A549 (cell line): Measurements from ENCODE around the gene ABCA1. TPM values are rescaled to one million over a fixed set of nuclear protein-coding genes. Genes with fewer than 3 reads are reported as not detected.
"Not testable (repeated sequence)": the region's sequence is repeated elsewhere in the genome, so short reads cannot be mapped to it uniquely, and the experiment has no call there.

Experiments used
- ATAC-seq, 2 experiments: fragments of 200-7000 bp in 1 of 2; fragments of >200 bp in 1 of 2; cut with Nextera tagmentation in 1 of 2; cut with Tn5 transposase in 1 of 2; 3 replicates each; pipeline versions ENCODE4 v1.8.0 to v1.9.1; 2018 to 2020; ENCODE audit warnings: mild to moderate bottlenecking in 1 of 2, moderate library complexity in 1 of 2
- CTCF ChIA-PET: fragments of 300-600 bp; sonication (Branson Sonifier 250); formaldehyde crosslinking; extraction: SDS; loops from one replicate; lab custom pipeline; 2021; ENCODE audit warnings: antibody characterized with exemption, inconsistent platforms; lab: Yijun Ruan, JAX
- POLR2A ChIA-PET: fragments of 350-600 bp; formaldehyde crosslinking; extraction: SDS; loops from one replicate; lab custom pipeline; 2021; ENCODE audit warnings: antibody characterized with exemption, inconsistent platforms; lab: Yijun Ruan, JAX
- DNase-seq, 2 experiments: peaks; one replicate each; pipeline versions ENCODE4 v3.0.0 to v3.0.0-alpha.2; 2011 to 2016; ENCODE audit warnings: low read depth in 1 of 2, low spot score in 1 of 2
- FAIRE-seq: peaks from 2 replicates; lab custom pipeline; 2011; peaks lifted over from hg19 to GRCh38; lab: Jason Lieb, UNC
- H3K27ac ChIP-seq, 2 experiments: fragments of >200 bp; sonication (Bioruptor Twin); formaldehyde crosslinking; 3 replicates each; pipeline ENCODE4 v1.5.1; 2016 to 2017
- H3K4me1 ChIP-seq: fragments of >200 bp; sonication (Bioruptor Twin); formaldehyde crosslinking; 3 replicates; pipeline ENCODE4 v1.6.1; 2016
- H3K4me2 ChIP-seq: fragments of >200 bp; sonication (Bioruptor Twin); formaldehyde crosslinking; 3 replicates; pipeline ENCODE4 v1.6.1; 2016
- H3K4me3 ChIP-seq: fragments of >200 bp; sonication (Bioruptor Twin); formaldehyde crosslinking; 3 replicates; pipeline ENCODE4 v1.5.1; 2016
- H3K9me3 ChIP-seq: fragments of >200 bp; sonication (Bioruptor Twin); formaldehyde crosslinking; 3 replicates; pipeline ENCODE4 v1.6.1; 2016
- BHLHE40 ChIP-seq: IDR thresholded peaks from 2 replicates; pipeline ENCODE4 v1.6.1; 2012; ENCODE audit warnings: low read depth, low read length, inconsistent platforms
- CHD2 ChIP-seq: fragments of 150-350 bp; IDR thresholded peaks from 2 replicates; pipeline ENCODE4 v1.6.1; 2014; ENCODE audit warnings: low read length; ENCODE audit not compliant: partially characterized antibody
- EHMT2 ChIP-seq: fragments of 200-600 bp; sonication (generic); IDR thresholded peaks from 2 replicates; pipeline ENCODE4 v1.6.1; 2016; ENCODE audit warnings: antibody characterized with exemption, low read depth, mild to moderate bottlenecking, moderate library complexity
- ESRRA ChIP-seq: fragments of 150-350 bp; IDR thresholded peaks from 2 replicates; pipeline ENCODE4 v1.6.1; 2014; ENCODE audit warnings: mild to moderate bottlenecking, low read length, borderline replicate concordance
- FOSB ChIP-seq: fragments of 250-450 bp; sonication (Bioruptor Pico); IDR thresholded peaks from 2 replicates; pipeline ENCODE4 v1.5.0; 2020; ENCODE audit warnings: mild to moderate bottlenecking, moderate library complexity
- HEYL ChIP-seq: fragments of 250-450 bp; sonication (Bioruptor Pico); IDR thresholded peaks from 2 replicates; pipeline ENCODE4 v1.8.0; 2021; ENCODE audit warnings: mild to moderate bottlenecking, moderate library complexity
- HOXA7 ChIP-seq: fragments of 250-450 bp; sonication (Bioruptor Pico); IDR thresholded peaks from 2 replicates; pipeline ENCODE4 v1.5.0; 2020; ENCODE audit warnings: mild to moderate bottlenecking, moderate library complexity
- KDM1A ChIP-seq: fragments of 200-600 bp; sonication (generic); IDR thresholded peaks from 2 replicates; pipeline ENCODE4 v1.6.1; 2016; ENCODE audit warnings: low read depth, mild to moderate bottlenecking
- MAFK ChIP-seq: fragments of 450-650 bp; IDR thresholded peaks from 2 replicates; pipeline ENCODE4 v1.6.1; 2014; ENCODE audit not compliant: partially characterized antibody
- PHF8 ChIP-seq: fragments of 200-600 bp; sonication (generic); IDR thresholded peaks from 2 replicates; pipeline ENCODE4 v1.6.1; 2016; ENCODE audit warnings: low read depth, mild to moderate bottlenecking, antibody characterized with exemption, moderate library complexity, borderline replicate concordance
- RCOR1 ChIP-seq: fragments of 150-350 bp; IDR thresholded peaks from 2 replicates; pipeline ENCODE4 v1.6.1; 2014; ENCODE audit warnings: antibody characterized with exemption, low read length, low read depth
- RFX5 ChIP-seq: fragments of 450-650 bp; IDR thresholded peaks from 2 replicates; pipeline ENCODE4 v1.7.1; 2014; ENCODE audit warnings: antibody characterized with exemption, mild to moderate bottlenecking, moderate library complexity
- SREBF2 ChIP-seq: fragments of 450-650 bp; IDR thresholded peaks from 2 replicates; pipeline ENCODE4 v1.6.1; 2014; ENCODE audit warnings: mild to moderate bottlenecking, moderate library complexity
- TFCP2L1 ChIP-seq: fragments of 250-450 bp; sonication (Bioruptor Pico); IDR thresholded peaks from 2 replicates; pipeline ENCODE4 v1.5.0; 2021; ENCODE audit warnings: mild to moderate bottlenecking
- ZC3H11A ChIP-seq: fragments of 450-650 bp; IDR thresholded peaks from 2 replicates; pipeline ENCODE4 v1.6.1; 2014; ENCODE audit warnings: antibody characterized with exemption, mild to moderate bottlenecking
- WGBS: methylation state at CpG from one replicate; pipeline ENCODE4 v1.1.6; 2017; ENCODE audit errors: missing lambda C conversion rate; 5-methylcytosine and 5-hydroxymethylcytosine counted together
- polyA plus RNA-seq, 4 experiments: library from polyadenylated mRNA; depleted of rRNA in 3 of 4; stranded (reverse); fragments of >200 nt; fragmentation: RNase III in 1 of 4; extraction: RNeasy Plus Mini Kit Qiagen cat#74134 plus additional on column Dnase treatment in 1 of 4; gene quantifications; 2 replicates in 3 of 4; 3 replicates in 1 of 4; pipeline ENCODE4 v1.2.3, GENCODE V29; 2011 to 2017
- TF ChIP-seq, protein P1 (sequence below): fragments of 250-450 bp; sonication (Bioruptor Pico); IDR thresholded peaks from 2 replicates; pipeline ENCODE4 v1.5.0; 2020; ENCODE audit warnings: low read depth, mild to moderate bottlenecking, moderate library complexity
- TF ChIP-seq, protein P2 (sequence below): fragments of >200 bp; sonication (Bioruptor Twin); formaldehyde crosslinking; IDR thresholded peaks from 3 replicates; pipeline ENCODE4 v1.5.1; 2016
- TF ChIP-seq, protein P3 (sequence below): fragments of >200 bp; sonication (Bioruptor Twin); formaldehyde crosslinking; IDR thresholded peaks from 2 replicates; pipeline ENCODE4 v1.6.1; 2016
- TF ChIP-seq, protein P4 (sequence below): IDR thresholded peaks from 2 replicates; pipeline ENCODE4 v1.6.1; 2012

ABCA1 gene
- polyA plus RNA-seq, 2 of the 4 experiments (the other 2 are of a cell fraction): 3.6 to 12.0 TPM

DNA sequence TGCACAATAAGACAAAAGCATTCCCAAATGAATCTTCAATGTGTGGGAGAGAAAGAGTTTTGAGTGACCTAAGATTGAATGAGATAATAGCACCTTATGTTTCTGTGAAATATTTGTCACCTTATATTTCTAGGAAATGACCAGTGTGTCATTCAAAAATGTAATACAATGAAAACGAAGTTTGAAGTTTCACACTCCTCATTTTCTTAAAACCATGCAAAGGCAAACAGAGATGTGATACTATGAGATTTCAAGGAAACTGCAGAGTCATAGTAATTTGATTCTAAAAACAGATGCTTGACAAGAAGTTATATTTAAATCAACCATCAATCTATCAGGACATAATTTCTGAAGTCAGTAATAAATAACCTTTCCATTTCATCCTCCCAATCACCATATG is 13.6 kb upstream of the ABCA1 start:
- no peak overlapping the region for H3K27ac ChIP-seq
- ChIA-PET CTCF (no interaction called here), POLR2A (no interaction called here)
- H3K4me1 ChIP-seq: peaks cover 12% of the 10 kb centered on the region; the same call in 2 of the 3 replicates
- 22% methylated on average over 1 of the region's 1 CpG for WGBS
- DNase-seq: no peak
- FAIRE-seq: no peak
- H3K9me3 ChIP-seq: no peaks in the 10 kb centered on the region
- no peak overlapping the region for H3K4me2 ChIP-seq
- no peak for ATAC-seq
- TF ChIP-seq HOXA7 (CRISPR knock-in tag): no peak
- TF ChIP-seq EHMT2: no peak
- TF ChIP-seq PHF8: no peak
- TF ChIP-seq ESRRA: no peak
- TF ChIP-seq, protein P1, sequence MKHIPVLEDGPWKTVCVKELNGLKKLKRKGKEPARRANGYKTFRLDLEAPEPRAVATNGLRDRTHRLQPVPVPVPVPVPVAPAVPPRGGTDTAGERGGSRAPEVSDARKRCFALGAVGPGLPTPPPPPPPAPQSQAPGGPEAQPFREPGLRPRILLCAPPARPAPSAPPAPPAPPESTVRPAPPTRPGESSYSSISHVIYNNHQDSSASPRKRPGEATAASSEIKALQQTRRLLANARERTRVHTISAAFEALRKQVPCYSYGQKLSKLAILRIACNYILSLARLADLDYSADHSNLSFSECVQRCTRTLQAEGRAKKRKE (CRISPR knock-in tag): no peak
- TF ChIP-seq TFCP2L1 (CRISPR knock-in tag): no peak
- TF ChIP-seq, protein P2, sequence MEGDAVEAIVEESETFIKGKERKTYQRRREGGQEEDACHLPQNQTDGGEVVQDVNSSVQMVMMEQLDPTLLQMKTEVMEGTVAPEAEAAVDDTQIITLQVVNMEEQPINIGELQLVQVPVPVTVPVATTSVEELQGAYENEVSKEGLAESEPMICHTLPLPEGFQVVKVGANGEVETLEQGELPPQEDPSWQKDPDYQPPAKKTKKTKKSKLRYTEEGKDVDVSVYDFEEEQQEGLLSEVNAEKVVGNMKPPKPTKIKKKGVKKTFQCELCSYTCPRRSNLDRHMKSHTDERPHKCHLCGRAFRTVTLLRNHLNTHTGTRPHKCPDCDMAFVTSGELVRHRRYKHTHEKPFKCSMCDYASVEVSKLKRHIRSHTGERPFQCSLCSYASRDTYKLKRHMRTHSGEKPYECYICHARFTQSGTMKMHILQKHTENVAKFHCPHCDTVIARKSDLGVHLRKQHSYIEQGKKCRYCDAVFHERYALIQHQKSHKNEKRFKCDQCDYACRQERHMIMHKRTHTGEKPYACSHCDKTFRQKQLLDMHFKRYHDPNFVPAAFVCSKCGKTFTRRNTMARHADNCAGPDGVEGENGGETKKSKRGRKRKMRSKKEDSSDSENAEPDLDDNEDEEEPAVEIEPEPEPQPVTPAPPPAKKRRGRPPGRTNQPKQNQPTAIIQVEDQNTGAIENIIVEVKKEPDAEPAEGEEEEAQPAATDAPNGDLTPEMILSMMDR: no peak
- H3K4me3 ChIP-seq: no peak overlapping the region

DNA sequence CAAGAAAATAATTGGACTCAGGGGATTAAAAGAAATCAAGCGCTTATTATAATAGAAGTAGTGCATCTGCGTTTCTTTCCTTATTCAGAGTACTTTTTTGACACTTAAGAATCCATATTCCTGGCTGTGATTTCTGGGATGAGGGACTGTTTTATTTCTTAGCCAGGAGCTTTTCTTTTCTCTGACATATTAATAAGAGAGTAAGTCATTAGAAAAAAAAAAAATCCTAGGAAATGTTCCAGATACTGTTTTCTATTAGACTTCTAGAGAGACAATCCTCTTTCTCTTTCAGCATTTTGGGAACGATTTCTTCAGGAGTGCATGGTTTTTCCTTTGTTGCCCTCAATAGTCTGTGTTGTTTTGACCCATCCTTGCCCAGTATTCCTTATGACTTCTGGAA is 8.3 kb upstream of the ABCA1 start:
- POLR2A ChIA-PET: interaction anchor here (1.3 kb wide), 1 partner anchor 8 kb away, joined by 3 read pairs; the partner anchor contains the start of gene ABCA1

DNA sequence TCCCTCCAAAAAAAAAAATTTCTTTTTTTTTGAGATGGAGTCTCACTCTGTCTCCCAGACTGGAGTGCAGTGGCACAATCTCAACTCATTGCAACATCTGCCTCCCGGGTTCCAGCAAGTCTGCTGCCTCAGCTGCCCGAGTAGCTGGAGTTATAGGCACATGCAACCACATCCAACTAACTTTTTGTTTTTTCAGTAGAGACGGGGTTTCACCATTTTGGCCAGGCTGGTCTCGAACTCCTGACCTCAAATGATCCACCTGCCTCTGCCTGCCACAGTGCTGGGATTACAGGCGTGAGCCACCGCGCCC is 7.5 kb upstream of the ABCA1 start:
- 73% methylated on average over 7 of the region's 7 CpGs for WGBS
- H3K9me3 ChIP-seq, POLR2A ChIA-PET, FAIRE-seq, ATAC-seq, H3K4me1 ChIP-seq, DNase-seq, H3K4me2 ChIP-seq, H3K27ac ChIP-seq, CTCF ChIA-PET, H3K4me3 ChIP-seq: not testable (repeated sequence)

More for the DNA sequence above, 8.3 kb upstream of the ABCA1 start:
- no peak overlapping the region for H3K4me2 ChIP-seq
- ATAC-seq (no peak), FAIRE-seq (no peak), DNase-seq (no peak)
- CTCF ChIA-PET: no interaction called here
- no peaks in the 10 kb centered on the region for H3K4me1 ChIP-seq
- WGBS: 85% methylated on average over 3 of the region's 3 CpGs
- TF ChIP-seq BHLHE40: no peak
- TF ChIP-seq KDM1A: no peak
- TF ChIP-seq SREBF2: no peak
- TF ChIP-seq TFCP2L1 (CRISPR knock-in tag): no peak
- no peak for TF ChIP-seq ZC3H11A
- no peak for TF ChIP-seq FOSB (CRISPR knock-in tag)
- TF ChIP-seq, protein P3, sequence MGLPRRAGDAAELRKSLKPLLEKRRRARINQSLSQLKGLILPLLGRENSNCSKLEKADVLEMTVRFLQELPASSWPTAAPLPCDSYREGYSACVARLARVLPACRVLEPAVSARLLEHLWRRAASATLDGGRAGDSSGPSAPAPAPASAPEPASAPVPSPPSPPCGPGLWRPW: no peak
- no peak for TF ChIP-seq HEYL (CRISPR knock-in tag)
- no peak for TF ChIP-seq RCOR1
- TF ChIP-seq, protein P4, sequence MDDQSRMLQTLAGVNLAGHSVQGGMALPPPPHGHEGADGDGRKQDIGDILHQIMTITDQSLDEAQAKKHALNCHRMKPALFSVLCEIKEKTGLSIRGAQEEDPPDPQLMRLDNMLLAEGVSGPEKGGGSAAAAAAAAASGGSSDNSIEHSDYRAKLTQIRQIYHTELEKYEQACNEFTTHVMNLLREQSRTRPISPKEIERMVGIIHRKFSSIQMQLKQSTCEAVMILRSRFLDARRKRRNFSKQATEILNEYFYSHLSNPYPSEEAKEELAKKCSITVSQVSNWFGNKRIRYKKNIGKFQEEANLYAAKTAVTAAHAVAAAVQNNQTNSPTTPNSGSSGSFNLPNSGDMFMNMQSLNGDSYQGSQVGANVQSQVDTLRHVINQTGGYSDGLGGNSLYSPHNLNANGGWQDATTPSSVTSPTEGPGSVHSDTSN: no peak
- TF ChIP-seq RFX5: no peak
- TF ChIP-seq, protein P1 (CRISPR knock-in tag): no peak
- no peak for TF ChIP-seq MAFK
- no peak for TF ChIP-seq CHD2
- H3K9me3 ChIP-seq: no peaks in the 10 kb centered on the region
- no peak overlapping the region for H3K27ac ChIP-seq
- no peak overlapping the region for H3K4me3 ChIP-seq
